Measurements from ENCODE around the gene ATP8A1.

Gene ATP8A1

DNA sequence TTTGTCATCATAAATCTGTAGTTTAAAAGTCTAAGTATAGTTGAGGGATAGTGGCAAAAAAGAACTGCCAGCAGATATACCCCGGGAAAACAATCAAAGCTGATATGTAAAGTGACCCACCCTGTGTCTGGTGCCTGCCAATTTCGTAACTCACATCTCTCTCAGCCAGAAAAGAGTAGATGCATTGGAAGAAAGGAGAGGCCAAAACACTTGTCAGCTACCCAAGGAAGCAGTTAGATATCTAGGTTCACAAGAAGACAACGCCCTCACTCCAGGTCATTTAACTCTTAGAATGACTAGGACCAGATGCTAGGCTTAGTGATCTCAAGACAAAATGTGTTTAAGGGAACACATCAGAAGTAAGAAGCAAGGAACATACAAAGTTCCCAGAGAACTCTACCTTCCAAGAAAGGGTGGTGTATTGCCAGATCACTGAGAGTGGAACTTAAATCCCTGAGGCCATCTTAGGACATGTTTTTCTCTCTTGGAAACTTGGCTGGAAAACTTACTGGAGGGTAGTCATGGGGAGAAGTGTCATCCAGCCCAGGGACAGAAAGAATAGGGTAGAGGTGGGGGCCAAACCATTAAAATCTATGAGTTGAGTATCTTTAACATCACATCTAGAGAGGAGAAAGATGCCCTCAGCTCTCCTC is 133.7 kb downstream of the ATP8A1 start:
- ATAC-seq (ENCODE audit: low read depth): no peak
- Histone ChIP-seq H3K4me1 (ENCODE audit: insufficient read depth, poor library complexity, severe bottlenecking) (no peaks in the 10 kb centered on the region), H3K27me3 (ENCODE audit: insufficient read depth, poor library complexity, severe bottlenecking) (peaks cover 10% of the 10 kb centered on the region), H3K27ac (ENCODE audit: poor library complexity, severe bottlenecking) (no peak overlapping the region), H3K36me3 (ENCODE audit: low read depth) (no peaks in the 10 kb centered on the region), H3K4me3 (ENCODE audit: severe bottlenecking) (no peak overlapping the region), H3K9me3 (ENCODE audit: severe bottlenecking) (no peaks in the 10 kb centered on the region)
- DNase-seq (ENCODE audit: low spot score): no peak
- TF ChIP-seq, protein P1, sequence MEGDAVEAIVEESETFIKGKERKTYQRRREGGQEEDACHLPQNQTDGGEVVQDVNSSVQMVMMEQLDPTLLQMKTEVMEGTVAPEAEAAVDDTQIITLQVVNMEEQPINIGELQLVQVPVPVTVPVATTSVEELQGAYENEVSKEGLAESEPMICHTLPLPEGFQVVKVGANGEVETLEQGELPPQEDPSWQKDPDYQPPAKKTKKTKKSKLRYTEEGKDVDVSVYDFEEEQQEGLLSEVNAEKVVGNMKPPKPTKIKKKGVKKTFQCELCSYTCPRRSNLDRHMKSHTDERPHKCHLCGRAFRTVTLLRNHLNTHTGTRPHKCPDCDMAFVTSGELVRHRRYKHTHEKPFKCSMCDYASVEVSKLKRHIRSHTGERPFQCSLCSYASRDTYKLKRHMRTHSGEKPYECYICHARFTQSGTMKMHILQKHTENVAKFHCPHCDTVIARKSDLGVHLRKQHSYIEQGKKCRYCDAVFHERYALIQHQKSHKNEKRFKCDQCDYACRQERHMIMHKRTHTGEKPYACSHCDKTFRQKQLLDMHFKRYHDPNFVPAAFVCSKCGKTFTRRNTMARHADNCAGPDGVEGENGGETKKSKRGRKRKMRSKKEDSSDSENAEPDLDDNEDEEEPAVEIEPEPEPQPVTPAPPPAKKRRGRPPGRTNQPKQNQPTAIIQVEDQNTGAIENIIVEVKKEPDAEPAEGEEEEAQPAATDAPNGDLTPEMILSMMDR (IDR thresholded peaks at IDR 0.05; ENCODE audit: poor library complexity, severe bottlenecking): no peak

DNA sequence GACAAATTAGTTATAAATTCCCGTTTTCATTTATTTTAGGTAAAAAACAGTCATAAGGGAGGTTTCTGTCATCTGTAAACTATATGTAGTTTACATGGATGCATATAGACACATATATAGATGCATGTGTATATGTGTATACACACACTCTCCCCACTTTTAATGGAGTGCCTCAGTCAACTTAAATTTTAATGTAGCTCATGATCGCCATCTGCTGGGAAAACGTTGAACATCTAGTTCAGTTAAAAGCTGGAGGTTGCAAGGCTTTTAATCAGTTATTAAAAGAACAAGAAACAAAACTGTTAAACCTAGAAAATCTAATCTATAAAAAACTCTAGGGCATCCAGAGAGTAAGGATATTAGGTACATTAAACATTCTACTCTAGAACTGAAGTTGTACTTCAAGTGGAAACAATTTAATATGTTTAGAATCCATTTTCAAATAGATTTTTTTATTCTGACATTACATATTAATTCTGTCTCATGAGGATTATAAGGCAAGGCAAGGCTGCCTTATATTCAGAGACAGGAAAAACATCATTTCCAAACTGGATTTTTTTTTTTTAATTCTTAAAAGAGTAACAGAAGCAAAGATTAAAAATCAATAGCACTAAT is 137.0 kb downstream of the ATP8A1 start:
- Histone ChIP-seq H3K27ac (ENCODE audit: poor library complexity, severe bottlenecking) (no peak overlapping the region), H3K9me3 (ENCODE audit: severe bottlenecking) (no peaks in the 10 kb centered on the region), H3K36me3 (ENCODE audit: low read depth) (no peaks in the 10 kb centered on the region), H3K4me1 (ENCODE audit: insufficient read depth, poor library complexity, severe bottlenecking) (no peaks in the 10 kb centered on the region), H3K27me3 (ENCODE audit: insufficient read depth, poor library complexity, severe bottlenecking) (no peaks in the 10 kb centered on the region), H3K4me3 (ENCODE audit: severe bottlenecking) (no peak overlapping the region)
- ATAC-seq (ENCODE audit: low read depth): peak; percentile 59; the same call in 1 of the 3 replicates
- DNase-seq (ENCODE audit: low spot score): no peak
- TF ChIP-seq, protein P1 (IDR thresholded peaks at IDR 0.05; ENCODE audit: poor library complexity, severe bottlenecking): peak; percentile 75

DNA sequence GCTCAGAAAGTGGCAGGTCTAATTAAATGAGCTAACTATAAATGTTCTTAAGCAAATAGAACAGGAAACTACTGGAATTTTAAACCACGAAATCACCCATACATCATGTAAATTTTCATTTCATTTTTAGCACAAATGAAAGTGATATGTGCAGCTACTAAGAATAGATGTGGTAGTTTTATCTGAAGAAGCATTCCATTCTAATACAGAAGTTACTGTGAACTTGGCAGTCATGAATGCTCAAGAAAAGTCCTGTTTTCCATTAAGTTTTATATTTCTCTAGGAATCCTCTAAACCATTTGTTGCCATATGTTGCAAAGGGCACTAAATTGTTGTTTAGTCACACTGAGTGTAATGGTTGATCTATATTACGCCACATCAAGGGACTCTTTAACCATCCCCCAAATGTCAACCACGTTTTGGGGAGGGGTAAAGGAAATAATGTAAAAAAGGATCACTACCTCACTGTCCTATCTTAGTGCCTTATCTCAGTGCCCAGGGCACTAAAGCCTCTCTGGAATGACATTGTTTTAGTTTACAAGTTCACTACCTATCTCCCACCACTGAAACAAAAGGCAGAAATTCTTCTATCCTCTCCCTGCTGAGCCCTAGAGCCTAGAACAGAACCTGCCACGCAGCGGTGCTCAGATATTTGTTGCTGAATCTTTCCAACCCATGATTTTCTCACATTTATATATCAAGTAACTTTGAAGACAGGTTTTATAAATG is 141.6 kb downstream of the ATP8A1 start:
- Histone ChIP-seq H3K4me1 (ENCODE audit: insufficient read depth, poor library complexity, severe bottlenecking) (no peaks in the 10 kb centered on the region), H3K27me3 (ENCODE audit: insufficient read depth, poor library complexity, severe bottlenecking) (no peaks in the 10 kb centered on the region), H3K9me3 (ENCODE audit: severe bottlenecking) (no peaks in the 10 kb centered on the region), H3K27ac (ENCODE audit: poor library complexity, severe bottlenecking) (no peak overlapping the region), H3K36me3 (ENCODE audit: low read depth) (no peaks in the 10 kb centered on the region), H3K4me3 (ENCODE audit: severe bottlenecking) (no peak overlapping the region)
- TF ChIP-seq, protein P1 (IDR thresholded peaks at IDR 0.05; ENCODE audit: poor library complexity, severe bottlenecking): no peak
- DNase-seq (ENCODE audit: low spot score) (no peak), ATAC-seq (ENCODE audit: low read depth) (no peak)

DNA sequence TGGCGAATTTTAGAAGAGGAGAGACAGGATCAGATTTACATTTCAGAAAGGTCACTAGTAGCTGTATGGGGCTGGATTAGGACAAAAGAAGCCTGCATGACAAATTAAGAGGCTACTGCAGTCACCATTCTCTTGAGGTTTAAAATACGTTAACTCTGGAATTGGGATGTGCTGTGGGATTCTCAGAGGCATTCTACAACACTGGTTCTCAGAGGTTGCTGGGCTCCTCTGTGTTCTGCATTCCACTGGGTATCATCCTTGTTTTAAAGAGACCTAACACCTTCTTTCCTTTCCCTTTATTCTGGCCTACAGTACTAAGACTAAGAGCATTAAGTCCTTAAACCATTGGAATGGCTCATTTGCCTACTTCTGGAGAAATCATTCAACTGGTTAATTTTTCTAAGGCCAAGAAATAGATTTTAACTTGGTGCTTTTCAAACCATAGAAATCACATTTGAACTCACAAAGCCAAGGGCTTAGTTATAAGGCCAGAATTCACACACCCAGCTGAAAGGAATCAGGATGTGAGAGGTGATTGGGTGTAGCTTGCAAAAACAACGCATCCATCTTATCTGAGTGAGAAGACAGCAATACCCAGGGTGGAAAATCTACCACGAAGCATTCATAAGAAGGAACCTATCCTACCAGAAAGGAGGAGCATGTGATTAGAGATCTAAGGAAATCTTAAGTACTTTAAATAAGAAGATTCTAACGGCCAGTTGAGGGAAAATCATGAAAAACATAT is 143.0 kb downstream of the ATP8A1 start:
- Histone ChIP-seq H3K9me3 (ENCODE audit: severe bottlenecking) (no peaks in the 10 kb centered on the region), H3K27me3 (ENCODE audit: insufficient read depth, poor library complexity, severe bottlenecking) (no peaks in the 10 kb centered on the region), H3K36me3 (ENCODE audit: low read depth) (no peaks in the 10 kb centered on the region), H3K4me1 (ENCODE audit: insufficient read depth, poor library complexity, severe bottlenecking) (no peaks in the 10 kb centered on the region), H3K4me3 (ENCODE audit: severe bottlenecking) (no peak overlapping the region), H3K27ac (ENCODE audit: poor library complexity, severe bottlenecking) (no peak overlapping the region)
- TF ChIP-seq, protein P1 (IDR thresholded peaks at IDR 0.05; ENCODE audit: poor library complexity, severe bottlenecking): no peak
- ATAC-seq (ENCODE audit: low read depth) (no peak), DNase-seq (ENCODE audit: low spot score) (no peak)
